ENCODE measurements around the gene CNTNAP4. TPM values are rescaled to one million over a fixed set of nuclear protein-coding genes. Genes with fewer than 3 reads are reported as not detected.

CNTNAP4 gene
- total and polyA plus RNA-seq, 9 donors: 7.1 to 16.0 (median 9.0) TPM

DNA sequence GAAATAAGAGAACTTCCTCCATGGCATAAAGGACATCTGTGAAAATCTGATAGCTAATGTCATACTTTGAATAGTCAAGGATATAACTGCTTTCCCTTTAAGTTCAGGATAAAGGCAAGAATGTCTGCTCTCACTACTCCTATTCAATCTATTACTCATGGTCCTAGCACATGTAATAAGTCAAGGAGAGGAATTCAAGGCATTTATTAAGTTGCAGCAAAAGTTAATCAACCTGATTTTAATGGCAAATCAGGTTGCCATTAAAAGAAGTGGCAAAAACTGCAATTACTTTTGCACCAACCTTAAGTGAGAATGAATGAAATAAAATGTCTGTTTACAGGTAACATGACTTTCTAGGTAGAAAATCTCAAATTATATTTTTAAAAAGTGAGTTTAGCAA, 225.9 kb downstream of the CNTNAP4 start:
- no peaks in the 10 kb centered on the region for H3K9me3 ChIP-seq (replicated peaks; ENCODE audit: control insufficient read depth, low read depth, low read length)
- H3K27me3 ChIP-seq (ENCODE audit: control insufficient read depth, insufficient read depth, low read length): no peaks in the 10 kb centered on the region
- no peak for DNase-seq
- H3K4me3 ChIP-seq (ENCODE audit: low read length): no peak overlapping the region
- no peaks in the 10 kb centered on the region for H3K4me1 ChIP-seq (ENCODE audit: control insufficient read depth, insufficient read depth, low read length)
- no peaks in the 10 kb centered on the region for H3K36me3 ChIP-seq (ENCODE audit: control insufficient read depth, insufficient read depth, low read length)
- H3K27ac ChIP-seq (ENCODE audit: low read length): no peak overlapping the region

DNA sequence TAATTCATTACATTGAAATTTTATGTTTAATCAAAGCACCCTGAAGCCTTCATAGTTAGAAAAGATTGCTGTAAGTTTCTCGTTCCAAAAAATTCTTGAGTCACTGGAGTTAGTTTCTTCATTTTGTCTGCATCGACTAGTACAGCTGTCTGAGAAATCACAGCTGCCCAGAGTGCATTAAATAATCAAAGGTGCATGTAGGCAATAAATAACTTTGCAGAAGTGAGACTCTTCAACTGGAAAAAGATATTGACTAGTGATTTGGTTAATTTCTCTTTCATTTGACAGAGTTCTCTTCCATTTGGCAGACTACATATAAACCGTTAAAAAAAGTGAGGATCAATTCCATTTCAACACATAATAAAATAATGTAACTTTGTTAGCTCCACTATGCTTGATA, 234.0 kb downstream of the CNTNAP4 start:
- H3K4me1 ChIP-seq (ENCODE audit: control insufficient read depth, insufficient read depth, low read length): no peaks in the 10 kb centered on the region
- H3K27ac ChIP-seq (ENCODE audit: low read length): no peak overlapping the region
- no peak for DNase-seq
- H3K9me3 ChIP-seq (replicated peaks; ENCODE audit: control insufficient read depth, low read depth, low read length): no peaks in the 10 kb centered on the region
- no CpG with 5 or more reads among the region's 3 CpGs for WGBS (ENCODE audit: insufficient coverage)
- no peaks in the 10 kb centered on the region for H3K27me3 ChIP-seq (ENCODE audit: control insufficient read depth, insufficient read depth, low read length)
- no peak overlapping the region for H3K4me3 ChIP-seq (ENCODE audit: low read length)
- no peaks in the 10 kb centered on the region for H3K36me3 ChIP-seq (ENCODE audit: control insufficient read depth, insufficient read depth, low read length)

DNA sequence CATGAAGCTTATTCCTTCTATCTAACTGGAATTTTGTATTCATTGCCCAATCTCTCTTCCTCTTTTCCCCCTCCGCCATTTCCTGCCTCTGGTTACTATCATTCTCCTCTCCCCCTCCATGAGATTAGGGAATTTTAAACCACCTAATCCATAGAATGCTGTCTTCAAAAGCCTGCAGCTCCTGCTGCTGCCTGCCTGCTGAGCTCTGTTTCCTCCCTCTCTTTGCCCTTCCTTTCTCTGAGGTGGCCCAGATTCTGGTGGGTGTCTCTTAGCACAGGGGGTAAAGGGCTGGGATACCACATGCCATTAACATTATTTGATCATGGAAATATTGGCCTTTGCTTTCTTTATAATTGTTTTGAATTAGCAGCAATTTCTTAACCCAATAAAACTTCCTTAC, 241.6 kb downstream of the CNTNAP4 start:
- WGBS (ENCODE audit: insufficient coverage): 71% methylated on average over 1 of the region's 1 CpG
- H3K27ac ChIP-seq (ENCODE audit: low read length): no peak overlapping the region
- no peaks in the 10 kb centered on the region for H3K36me3 ChIP-seq (ENCODE audit: control insufficient read depth, insufficient read depth, low read length)
- DNase-seq: no peak
- H3K27me3 ChIP-seq (ENCODE audit: control insufficient read depth, insufficient read depth, low read length): no peaks in the 10 kb centered on the region
- no peaks in the 10 kb centered on the region for H3K4me1 ChIP-seq (ENCODE audit: control insufficient read depth, insufficient read depth, low read length)
- H3K9me3 ChIP-seq (replicated peaks; ENCODE audit: control insufficient read depth, low read depth, low read length): no peaks in the 10 kb centered on the region
- no peak overlapping the region for H3K4me3 ChIP-seq (ENCODE audit: low read length)

DNA sequence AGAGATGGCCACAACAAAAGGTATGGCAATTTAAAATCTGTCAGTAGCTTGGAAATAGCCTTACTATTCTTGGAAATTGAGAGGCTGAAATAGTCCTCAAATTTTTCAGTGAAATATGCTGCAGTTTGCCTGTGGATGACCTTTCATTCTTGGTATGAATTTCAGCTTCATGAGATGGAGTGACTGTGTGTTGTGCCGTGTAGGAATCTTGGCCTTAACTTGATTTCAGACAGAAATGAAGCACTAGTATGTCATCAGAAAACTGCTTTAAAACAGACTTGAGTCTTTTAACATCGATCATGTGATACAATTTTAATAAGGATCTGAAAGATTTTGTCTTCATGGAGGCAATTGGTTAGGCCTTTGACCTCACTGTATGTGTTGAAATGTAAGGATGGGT, 247.2 kb downstream of the CNTNAP4 start:
- Histone ChIP-seq H3K4me1 (ENCODE audit: control insufficient read depth, insufficient read depth, low read length) (no peaks in the 10 kb centered on the region), H3K36me3 (ENCODE audit: control insufficient read depth, insufficient read depth, low read length) (no peaks in the 10 kb centered on the region), H3K27me3 (ENCODE audit: control insufficient read depth, insufficient read depth, low read length) (no peaks in the 10 kb centered on the region), H3K27ac (ENCODE audit: low read length) (no peak overlapping the region), H3K4me3 (ENCODE audit: low read length) (no peak overlapping the region), H3K9me3 (replicated peaks; ENCODE audit: control insufficient read depth, low read depth, low read length) (no peaks in the 10 kb centered on the region)
- peak; percentile 15 for DNase-seq
- 50% methylated on average over 1 of the region's 2 CpGs for WGBS (ENCODE audit: insufficient coverage)

DNA sequence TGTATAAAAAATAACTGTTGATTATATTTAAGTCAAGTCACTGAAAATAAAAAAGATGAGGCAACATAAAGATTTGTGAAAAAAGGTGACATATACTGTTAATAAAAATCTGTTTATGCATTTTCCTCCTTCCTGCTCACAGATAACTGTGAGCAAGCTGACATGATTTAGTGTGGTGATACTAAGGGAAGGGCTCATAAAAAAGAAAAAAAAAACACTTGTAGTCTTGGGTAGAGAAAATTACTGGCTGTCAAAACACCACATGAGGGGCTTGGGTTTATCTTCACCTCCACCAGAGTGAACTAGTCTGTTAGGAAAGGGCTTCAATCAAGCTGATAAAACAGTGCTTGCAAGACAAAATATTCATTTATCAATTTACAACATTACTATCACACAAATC, 247.6 kb downstream of the CNTNAP4 start:
- Histone ChIP-seq H3K4me3 (ENCODE audit: low read length) (no peak overlapping the region), H3K36me3 (ENCODE audit: control insufficient read depth, insufficient read depth, low read length) (no peaks in the 10 kb centered on the region), H3K27me3 (ENCODE audit: control insufficient read depth, insufficient read depth, low read length) (no peaks in the 10 kb centered on the region), H3K4me1 (ENCODE audit: control insufficient read depth, insufficient read depth, low read length) (no peaks in the 10 kb centered on the region), H3K27ac (ENCODE audit: low read length) (no peak overlapping the region), H3K9me3 (replicated peaks; ENCODE audit: control insufficient read depth, low read depth, low read length) (no peaks in the 10 kb centered on the region)
- no peak for DNase-seq

DNA sequence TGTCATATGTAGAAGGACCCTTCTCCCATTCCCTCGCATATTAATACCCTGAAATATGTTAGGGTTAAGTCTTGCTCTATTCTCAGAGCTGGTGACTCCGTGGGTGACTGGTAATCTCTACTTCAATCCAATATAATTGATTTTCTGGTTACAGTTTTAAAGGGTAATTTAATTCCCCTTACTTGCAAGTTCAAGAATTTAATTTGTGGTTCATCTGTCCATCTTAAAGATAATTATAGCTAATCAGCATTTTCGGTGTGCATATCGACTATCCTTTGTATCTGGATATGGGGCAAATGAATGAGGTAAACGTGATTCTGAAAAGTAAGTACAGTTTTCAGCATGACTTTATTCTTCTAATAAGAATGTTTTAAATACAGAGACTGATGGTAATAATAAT, 250.0 kb downstream of the CNTNAP4 start:
- WGBS (ENCODE audit: insufficient coverage): no CpG with 5 or more reads among the region's 5 CpGs
- H3K9me3 ChIP-seq (replicated peaks; ENCODE audit: control insufficient read depth, low read depth, low read length): no peaks in the 10 kb centered on the region
- no peak for DNase-seq
- no peaks in the 10 kb centered on the region for H3K36me3 ChIP-seq (ENCODE audit: control insufficient read depth, insufficient read depth, low read length)
- no peaks in the 10 kb centered on the region for H3K4me1 ChIP-seq (ENCODE audit: control insufficient read depth, insufficient read depth, low read length)
- no peak overlapping the region for H3K27ac ChIP-seq (ENCODE audit: low read length)
- H3K4me3 ChIP-seq (ENCODE audit: low read length): no peak overlapping the region
- no peaks in the 10 kb centered on the region for H3K27me3 ChIP-seq (ENCODE audit: control insufficient read depth, insufficient read depth, low read length)

DNA sequence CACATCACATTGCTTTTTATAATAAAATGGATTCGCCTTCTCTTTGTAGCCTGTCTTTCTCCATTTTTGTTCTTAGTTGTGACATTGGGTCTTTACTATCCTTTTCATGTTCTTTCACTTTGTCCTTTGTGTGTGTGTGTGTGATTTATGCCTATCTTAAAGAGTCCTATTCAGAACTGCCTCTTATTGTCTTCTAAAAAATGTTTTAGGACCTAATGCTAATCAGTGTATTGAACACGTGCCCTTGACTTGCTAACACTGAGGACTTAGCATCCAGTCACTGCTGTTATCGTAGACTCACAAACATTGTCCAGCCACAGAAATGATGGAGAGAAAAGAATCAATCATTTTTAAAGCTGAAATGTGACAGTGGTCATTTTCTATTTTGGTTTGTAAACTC, 251.9 kb downstream of the CNTNAP4 start:
- WGBS (ENCODE audit: insufficient coverage): no CpG with 5 or more reads among the region's 3 CpGs
- no peaks in the 10 kb centered on the region for H3K27me3 ChIP-seq (ENCODE audit: control insufficient read depth, insufficient read depth, low read length)
- DNase-seq: no peak

DNA sequence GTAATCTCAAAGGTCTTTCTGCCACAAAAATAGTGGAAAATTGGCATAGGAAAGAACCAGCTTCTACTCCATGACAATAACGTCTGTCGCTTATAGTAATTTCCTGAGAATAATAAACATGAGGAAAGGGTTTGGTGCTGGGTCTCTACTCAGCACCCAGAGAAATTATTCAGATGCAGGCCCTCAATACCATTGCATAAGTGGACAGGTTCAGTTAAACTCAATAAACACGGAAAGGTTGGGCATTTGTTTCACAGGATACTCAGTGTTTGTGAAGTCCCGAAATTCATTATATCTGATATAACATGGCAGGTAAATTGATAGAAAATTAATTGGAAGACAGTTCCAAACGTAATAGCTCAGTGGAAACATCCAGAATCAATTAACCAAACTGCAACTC, 254.0 kb downstream of the CNTNAP4 start:
- Histone ChIP-seq H3K4me1 (ENCODE audit: control insufficient read depth, insufficient read depth, low read length) (no peaks in the 10 kb centered on the region), H3K36me3 (ENCODE audit: control insufficient read depth, insufficient read depth, low read length) (no peaks in the 10 kb centered on the region), H3K27me3 (ENCODE audit: control insufficient read depth, insufficient read depth, low read length) (no peaks in the 10 kb centered on the region), H3K4me3 (ENCODE audit: low read length) (no peak overlapping the region), H3K27ac (ENCODE audit: low read length) (no peak overlapping the region), H3K9me3 (replicated peaks; ENCODE audit: control insufficient read depth, low read depth, low read length) (no peaks in the 10 kb centered on the region)
- WGBS (ENCODE audit: insufficient coverage): no CpG with 5 or more reads among the region's 5 CpGs
- no peak for DNase-seq

More for the DNA sequence above, 251.9 kb downstream of the CNTNAP4 start:
- Histone ChIP-seq H3K4me1 (ENCODE audit: control insufficient read depth, insufficient read depth, low read length) (no peaks in the 10 kb centered on the region), H3K36me3 (ENCODE audit: control insufficient read depth, insufficient read depth, low read length) (no peaks in the 10 kb centered on the region), H3K27ac (ENCODE audit: low read length) (no peak overlapping the region), H3K4me3 (ENCODE audit: low read length) (no peak overlapping the region), H3K9me3 (replicated peaks; ENCODE audit: control insufficient read depth, low read depth, low read length) (no peaks in the 10 kb centered on the region)

DNA sequence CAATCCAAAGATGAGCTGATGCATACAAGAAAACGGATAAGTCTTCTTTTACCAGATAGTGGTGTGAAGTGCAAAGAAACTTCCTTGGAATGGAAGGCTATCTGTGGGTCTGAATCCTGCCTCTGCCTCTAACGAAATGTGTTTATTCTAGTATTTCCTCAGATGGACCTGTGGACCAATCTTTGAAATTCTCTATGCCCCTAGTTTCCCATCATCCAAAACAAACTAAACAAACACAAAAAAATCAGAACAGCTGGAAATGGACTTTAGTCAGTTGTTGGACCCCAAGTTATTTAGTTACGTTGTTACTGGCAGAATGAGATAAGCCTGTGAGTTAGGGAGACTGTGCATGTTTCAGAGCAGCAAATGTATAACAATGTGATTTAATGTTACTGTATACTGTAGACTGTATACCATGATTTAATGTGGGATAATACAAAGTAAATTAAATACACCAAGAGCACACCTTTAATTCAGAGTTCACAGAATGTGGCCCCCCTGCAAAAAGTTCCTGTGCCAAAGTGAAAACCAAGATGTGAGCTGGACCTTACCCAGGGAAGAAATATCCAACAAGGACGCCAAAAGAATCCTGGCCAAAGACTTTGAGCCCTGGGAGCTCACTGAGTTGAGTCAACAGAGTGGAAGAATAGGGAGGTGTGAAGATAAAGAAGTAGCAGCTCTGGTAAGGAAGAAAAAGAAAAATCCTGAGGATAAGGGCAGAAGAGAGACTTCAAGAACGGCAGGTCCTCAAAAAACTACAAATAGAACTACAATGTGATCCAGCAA, 255.2 kb downstream of the CNTNAP4 start:
- Histone ChIP-seq H3K9me3 (replicated peaks; ENCODE audit: control insufficient read depth, low read depth, low read length) (no peaks in the 10 kb centered on the region), H3K4me1 (ENCODE audit: control insufficient read depth, insufficient read depth, low read length) (no peaks in the 10 kb centered on the region), H3K36me3 (ENCODE audit: control insufficient read depth, insufficient read depth, low read length) (no peaks in the 10 kb centered on the region), H3K27ac (ENCODE audit: low read length) (no peak overlapping the region), H3K27me3 (ENCODE audit: control insufficient read depth, insufficient read depth, low read length) (no peaks in the 10 kb centered on the region), H3K4me3 (ENCODE audit: low read length) (no peak overlapping the region)
- DNase-seq: peak; percentile 8
- WGBS (ENCODE audit: insufficient coverage): 60% methylated on average over 2 of the region's 5 CpGs

DNA sequence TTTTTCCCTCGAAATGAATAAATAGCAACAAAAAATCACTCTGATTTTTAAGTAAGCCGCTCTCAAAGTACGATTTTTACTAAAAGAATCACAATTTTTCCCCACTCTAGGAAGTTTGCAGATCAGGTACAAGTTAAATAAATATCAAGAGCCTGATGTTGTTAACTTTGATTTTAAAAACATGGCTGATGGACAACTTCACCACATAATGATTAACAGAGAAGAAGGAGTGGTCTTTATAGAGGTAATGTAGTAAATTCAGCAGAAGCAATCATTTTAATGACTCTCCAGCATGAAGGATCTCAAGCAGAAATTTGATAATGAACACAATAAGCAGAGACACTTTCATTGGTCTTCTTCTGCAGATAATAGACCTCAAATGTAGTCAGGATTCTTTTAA, 262.4 kb downstream of the CNTNAP4 start:
- Histone ChIP-seq H3K4me3 (ENCODE audit: low read length) (no peak overlapping the region), H3K4me1 (ENCODE audit: control insufficient read depth, insufficient read depth, low read length) (no peaks in the 10 kb centered on the region), H3K27ac (ENCODE audit: low read length) (no peak overlapping the region), H3K36me3 (ENCODE audit: control insufficient read depth, insufficient read depth, low read length) (no peaks in the 10 kb centered on the region), H3K27me3 (ENCODE audit: control insufficient read depth, insufficient read depth, low read length) (no peaks in the 10 kb centered on the region), H3K9me3 (replicated peaks; ENCODE audit: control insufficient read depth, low read depth, low read length) (no peaks in the 10 kb centered on the region)
- DNase-seq: no peak
- WGBS (ENCODE audit: insufficient coverage): no CpG with 5 or more reads among the region's 3 CpGs

DNA sequence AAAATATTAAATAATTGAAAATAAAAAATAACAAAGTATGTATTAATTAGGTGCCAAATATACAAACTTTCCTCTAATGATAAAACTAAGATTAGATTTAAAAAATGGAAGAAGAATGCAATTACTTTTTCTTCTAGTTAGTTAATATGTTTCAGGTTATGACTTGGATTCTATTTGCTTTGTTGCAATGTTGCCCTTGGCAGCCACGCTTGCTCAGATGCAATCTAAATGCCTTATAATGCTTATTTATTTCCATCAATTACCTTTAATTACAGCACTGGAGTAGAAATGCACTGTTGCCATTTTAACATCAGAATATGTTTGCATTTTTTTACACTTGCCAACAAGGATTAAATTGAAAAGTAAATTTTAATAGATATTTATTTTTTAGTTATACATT, 263.9 kb downstream of the CNTNAP4 start:
- no peaks in the 10 kb centered on the region for H3K36me3 ChIP-seq (ENCODE audit: control insufficient read depth, insufficient read depth, low read length)
- no CpG with 5 or more reads among the region's 1 CpG for WGBS (ENCODE audit: insufficient coverage)
- H3K4me3 ChIP-seq (ENCODE audit: low read length): no peak overlapping the region
- DNase-seq: no peak
- no peak overlapping the region for H3K27ac ChIP-seq (ENCODE audit: low read length)
- H3K9me3 ChIP-seq (replicated peaks; ENCODE audit: control insufficient read depth, low read depth, low read length): no peaks in the 10 kb centered on the region
- H3K4me1 ChIP-seq (ENCODE audit: control insufficient read depth, insufficient read depth, low read length): no peaks in the 10 kb centered on the region
- no peaks in the 10 kb centered on the region for H3K27me3 ChIP-seq (ENCODE audit: control insufficient read depth, insufficient read depth, low read length)

Measured in muscle of leg (tissue), 11 donors.